SH-SY5Y (cell line): ENCODE measurements around the gene USH1G.

ENCODE experiments used
- GATA2 ChIP-seq: IDR thresholded peaks from 2 replicates; pipeline ENCODE4 v1.6.1; 2011; ENCODE audit warnings: mild to moderate bottlenecking, low read depth, low read length
- GATA3 ChIP-seq: IDR thresholded peaks from 2 replicates; pipeline ENCODE4 v1.6.1; 2011; ENCODE audit warnings: low read depth, mild to moderate bottlenecking, low read length, moderate library complexity

DNA sequence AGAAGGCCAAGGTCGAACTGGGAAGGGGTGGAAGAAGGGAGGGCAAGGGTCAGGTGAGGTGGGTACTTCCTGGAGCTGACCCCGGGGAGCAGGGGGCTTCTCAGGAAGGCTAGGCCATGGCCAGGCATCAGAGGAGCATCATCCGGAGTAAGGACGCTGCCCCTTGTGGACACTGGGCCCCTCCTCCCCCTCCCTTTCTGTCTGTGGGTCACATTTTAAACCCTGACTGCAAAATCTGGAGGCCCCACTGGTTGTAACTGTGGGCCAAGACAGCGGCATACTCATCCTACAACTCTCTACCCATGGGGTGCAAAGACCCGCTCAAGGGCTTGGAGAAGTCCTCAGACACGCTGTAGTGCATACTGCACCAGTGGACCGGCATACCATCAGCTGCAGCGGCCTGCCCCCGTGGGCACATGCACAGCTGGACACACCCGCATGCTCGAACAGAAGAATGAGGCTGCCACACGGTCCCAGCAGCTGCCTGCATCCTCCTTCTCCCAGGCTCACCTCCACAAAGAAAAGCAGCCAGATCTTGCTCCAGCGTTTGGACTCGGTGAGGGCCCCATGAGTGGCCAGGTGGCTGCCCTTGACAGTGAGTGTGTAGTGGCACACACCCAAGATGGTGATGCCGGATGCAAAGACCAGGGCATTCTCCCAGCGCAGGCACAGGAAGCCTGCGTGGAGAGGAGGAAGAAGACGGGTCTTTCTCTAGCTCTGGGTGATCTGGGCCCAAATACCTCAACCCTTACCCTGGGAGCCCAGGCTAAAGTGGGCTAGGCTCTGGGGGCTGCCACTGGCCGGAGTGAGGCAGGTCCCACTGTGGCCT is 30.8 kb downstream of the USH1G start:
- TF ChIP-seq GATA2: no peak
- TF ChIP-seq GATA3: no peak
